Glutamatergic neuron (in vitro differentiated cells): ENCODE data around the gene BIN1. TPM values are rescaled to one million over a fixed set of nuclear protein-coding genes. Genes with fewer than 3 reads are reported as not detected.

ENCODE experiments used
- DNase-seq: peaks from one replicate; pipeline ENCODE4 v3.0.0; 2022
- H3K27ac Mint-ChIP-seq: one replicate; pipeline ENCODE4 v1.8.0; 2020; ENCODE audit warnings: mild to moderate bottlenecking, mixed read lengths, inconsistent platforms; ENCODE audit not compliant: unreplicated experiment
- H3K27me3 Mint-ChIP-seq: one replicate; pipeline ENCODE4 v1.8.0; 2020; ENCODE audit warnings: mild to moderate bottlenecking, moderate library complexity, mixed read lengths, inconsistent platforms; ENCODE audit not compliant: unreplicated experiment
- H3K36me3 Mint-ChIP-seq: one replicate; pipeline ENCODE4 v1.8.0; 2020; ENCODE audit warnings: mild to moderate bottlenecking, mixed read lengths, inconsistent platforms; ENCODE audit not compliant: unreplicated experiment
- H3K4me1 Mint-ChIP-seq: one replicate; pipeline ENCODE4 v1.8.0; 2020; ENCODE audit warnings: mild to moderate bottlenecking, low read depth, mixed read lengths, inconsistent platforms; ENCODE audit not compliant: unreplicated experiment
- H3K4me3 Mint-ChIP-seq: one replicate; pipeline ENCODE4 v1.8.0; 2020; ENCODE audit warnings: mild to moderate bottlenecking, mixed read lengths, inconsistent platforms; ENCODE audit not compliant: unreplicated experiment
- H3K9me3 Mint-ChIP-seq: one replicate; pipeline ENCODE4 v1.8.0; 2020; ENCODE audit warnings: mild to moderate bottlenecking, moderate library complexity, mixed read lengths, inconsistent platforms; ENCODE audit not compliant: unreplicated experiment
- total RNA-seq: library from RNA; stranded (reverse); fragmentation: NEBNext Ultra II Directional; extraction: Animal tissue kit (Norgen Biotek cat#: 25700); gene quantifications from one replicate; pipeline ENCODE4 v1.2.1, GENCODE V29; 2021; ENCODE audit not compliant: unreplicated experiment
- TF ChIP-seq, protein P1 (sequence below): fragments of 200-600 bp; sonication (generic); IDR thresholded peaks from one replicate; pipeline ENCODE4 v1.5.0; 2021; ENCODE audit not compliant: partially characterized antibody, unreplicated experiment

BIN1 gene
- total RNA-seq, 1 donor from 2014 or later = 176 TPM

DNA sequence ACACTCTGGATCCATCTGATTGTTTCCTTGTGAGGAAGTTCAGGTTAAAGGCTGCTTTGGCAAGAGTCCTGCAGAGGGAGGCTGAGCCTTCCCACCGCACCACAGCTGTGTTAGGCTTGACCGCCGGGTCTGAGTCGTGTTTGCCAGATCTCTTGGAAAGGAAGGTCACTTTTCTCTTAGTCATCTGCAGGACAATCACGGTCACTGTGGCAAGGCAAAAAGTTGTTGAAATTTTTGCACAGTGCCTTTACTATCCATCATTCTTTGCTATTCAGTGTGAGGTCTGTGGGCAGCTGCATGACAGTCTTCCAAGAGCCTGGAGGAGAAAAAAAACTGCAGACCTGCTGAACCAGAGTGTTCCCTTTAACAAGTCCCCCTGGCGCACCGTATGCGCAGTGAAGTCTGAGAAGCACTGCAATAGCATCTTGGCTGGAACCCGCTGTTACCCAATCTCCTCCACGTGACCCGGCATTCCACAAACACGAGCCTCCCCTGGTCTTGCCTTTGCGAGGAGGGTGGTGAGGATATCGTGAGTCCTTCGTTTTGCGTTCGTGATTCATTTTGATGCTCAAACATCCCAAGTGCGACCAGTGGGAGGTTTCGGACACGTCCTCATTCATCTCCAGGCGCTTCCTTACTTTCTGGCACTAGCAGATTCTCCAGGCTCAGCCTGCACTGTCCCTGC, 23.0 kb downstream of the BIN1 start:
- H3K27ac Mint-ChIP-seq = peak overlapping the region; percentile 28

DNA sequence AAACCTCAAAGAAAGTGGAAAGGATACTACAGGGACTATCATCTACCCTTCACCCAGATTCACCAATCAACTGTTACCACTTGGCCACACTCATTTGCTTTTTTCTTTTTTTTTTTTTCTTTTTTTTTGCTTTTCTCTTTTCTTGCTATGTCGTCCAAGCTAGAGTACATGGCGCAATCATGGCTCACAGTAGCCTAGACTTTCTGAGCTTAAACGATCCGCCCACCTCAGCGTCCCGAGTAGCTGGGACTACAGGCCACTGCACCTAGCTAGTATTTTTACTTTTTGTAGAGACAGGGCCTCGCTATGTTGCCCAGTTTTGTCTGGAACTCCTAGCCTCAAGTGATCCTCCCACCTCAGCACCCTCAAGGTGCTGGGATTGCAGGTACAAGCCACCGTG, 24.0 kb downstream of the BIN1 start:
- TF ChIP-seq, protein P1, sequence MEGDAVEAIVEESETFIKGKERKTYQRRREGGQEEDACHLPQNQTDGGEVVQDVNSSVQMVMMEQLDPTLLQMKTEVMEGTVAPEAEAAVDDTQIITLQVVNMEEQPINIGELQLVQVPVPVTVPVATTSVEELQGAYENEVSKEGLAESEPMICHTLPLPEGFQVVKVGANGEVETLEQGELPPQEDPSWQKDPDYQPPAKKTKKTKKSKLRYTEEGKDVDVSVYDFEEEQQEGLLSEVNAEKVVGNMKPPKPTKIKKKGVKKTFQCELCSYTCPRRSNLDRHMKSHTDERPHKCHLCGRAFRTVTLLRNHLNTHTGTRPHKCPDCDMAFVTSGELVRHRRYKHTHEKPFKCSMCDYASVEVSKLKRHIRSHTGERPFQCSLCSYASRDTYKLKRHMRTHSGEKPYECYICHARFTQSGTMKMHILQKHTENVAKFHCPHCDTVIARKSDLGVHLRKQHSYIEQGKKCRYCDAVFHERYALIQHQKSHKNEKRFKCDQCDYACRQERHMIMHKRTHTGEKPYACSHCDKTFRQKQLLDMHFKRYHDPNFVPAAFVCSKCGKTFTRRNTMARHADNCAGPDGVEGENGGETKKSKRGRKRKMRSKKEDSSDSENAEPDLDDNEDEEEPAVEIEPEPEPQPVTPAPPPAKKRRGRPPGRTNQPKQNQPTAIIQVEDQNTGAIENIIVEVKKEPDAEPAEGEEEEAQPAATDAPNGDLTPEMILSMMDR = no peak
- Mint-ChIP-seq H3K36me3 (no peaks in the 10 kb centered on the region), H3K4me1 (peaks cover 31% of the 10 kb centered on the region), H3K4me3 (no peak overlapping the region), H3K27me3 (peaks cover 16% of the 10 kb centered on the region), H3K9me3 (peaks cover 18% of the 10 kb centered on the region), H3K27ac (no peak overlapping the region)
- DNase-seq = no peak

More for the DNA sequence above, 23.0 kb downstream of the BIN1 start:
- no peak for DNase-seq
- Mint-ChIP-seq H3K9me3 (peaks cover 16% of the 10 kb centered on the region), H3K4me3 (peak overlapping the region; percentile 46), H3K4me1 (peaks cover 30% of the 10 kb centered on the region), H3K36me3 (no peaks in the 10 kb centered on the region), H3K27me3 (peaks cover 14% of the 10 kb centered on the region)
- TF ChIP-seq, protein P1 = no peak

DNA sequence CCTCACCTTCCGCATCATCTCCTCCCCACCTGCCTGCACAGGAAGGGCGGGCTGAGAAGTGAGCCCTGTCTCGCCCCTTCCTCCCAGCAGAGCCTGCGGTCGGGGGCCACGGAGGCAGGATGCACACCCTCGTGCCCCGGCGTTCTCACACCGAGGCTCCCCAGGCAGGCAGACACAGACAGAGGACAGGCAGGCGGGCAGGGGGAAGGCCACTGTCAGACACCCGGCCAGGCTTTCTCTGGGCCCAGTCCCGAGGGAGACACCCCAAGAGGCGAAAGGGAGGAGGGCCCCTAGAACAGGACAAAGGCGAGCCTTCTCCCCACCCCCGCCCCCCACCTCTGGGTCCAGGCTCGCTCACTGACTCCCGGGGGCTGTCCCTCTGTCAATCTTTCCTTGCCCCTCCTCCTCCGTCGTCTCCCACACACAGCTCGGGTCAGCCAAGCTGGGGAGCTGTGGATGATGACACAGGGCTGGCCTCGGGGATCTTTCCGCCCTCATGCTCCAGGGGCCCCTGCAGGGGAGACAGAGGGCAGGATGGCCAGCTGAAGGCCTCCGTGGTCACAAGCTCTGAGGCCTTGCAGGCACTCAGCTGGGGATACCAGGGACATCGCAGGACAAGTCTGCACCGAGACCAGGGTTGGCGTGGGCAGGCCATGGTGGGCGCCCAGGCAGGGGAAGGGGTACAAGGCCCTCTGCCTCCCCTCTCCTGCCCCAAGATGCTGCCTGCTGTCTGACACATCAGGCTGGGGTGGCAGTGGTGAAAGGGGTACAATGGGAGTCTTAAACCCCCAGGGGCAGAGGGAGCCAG, 24.9 kb downstream of the BIN1 start:
- peaks cover 20% of the 10 kb centered on the region for H3K9me3 Mint-ChIP-seq
- no peak overlapping the region for H3K4me3 Mint-ChIP-seq
- no peak for DNase-seq

DNA sequence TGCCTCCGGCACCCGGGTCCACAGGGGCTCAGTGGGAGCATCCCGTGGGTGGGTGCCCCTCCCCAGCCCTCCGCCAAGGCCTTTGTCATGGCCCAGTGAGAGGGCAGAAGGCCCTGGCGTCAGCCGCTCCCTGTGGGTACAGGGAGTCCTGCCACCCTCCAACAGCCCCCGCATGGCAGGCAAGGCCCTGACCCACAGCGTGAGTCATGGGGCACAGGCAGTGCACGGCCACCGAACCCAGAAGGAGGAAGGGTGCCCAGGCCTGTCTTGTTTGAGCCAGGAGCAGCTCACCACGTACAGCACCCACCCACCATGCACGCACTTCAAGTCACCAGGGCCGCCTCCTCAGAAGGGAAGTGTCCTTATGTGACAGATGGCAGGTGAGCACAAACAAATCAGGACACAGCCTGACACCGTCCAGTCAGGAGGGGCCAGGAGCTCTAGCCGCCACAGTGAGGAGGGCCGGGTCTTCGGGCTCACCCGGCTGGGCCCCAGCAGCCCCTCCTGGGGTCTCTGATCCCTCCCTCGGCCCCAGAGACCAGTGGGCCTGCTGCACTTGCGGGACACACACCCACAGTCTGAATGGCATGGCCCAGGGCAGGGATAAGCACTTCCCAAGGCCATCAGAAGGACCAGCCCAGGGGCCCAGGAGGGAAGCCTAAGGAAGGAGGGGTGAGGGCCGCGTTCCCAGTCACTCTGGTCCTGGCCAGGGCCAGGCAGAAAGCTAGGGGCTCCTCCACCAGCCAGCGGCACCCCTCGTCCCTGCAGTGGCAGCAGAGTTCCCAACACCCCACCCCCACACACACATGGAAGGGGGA, 25.8 kb downstream of the BIN1 start:
- H3K36me3 Mint-ChIP-seq = no peaks in the 10 kb centered on the region
- DNase-seq = no peak
- H3K4me1 Mint-ChIP-seq = peaks cover 34% of the 10 kb centered on the region
- peaks cover 15% of the 10 kb centered on the region for H3K9me3 Mint-ChIP-seq
- no peak overlapping the region for H3K4me3 Mint-ChIP-seq
- H3K27me3 Mint-ChIP-seq = peaks cover 10% of the 10 kb centered on the region
- H3K27ac Mint-ChIP-seq = peak overlapping the region; percentile 28
- TF ChIP-seq, protein P1 = no peak

More for the DNA sequence above, 24.9 kb downstream of the BIN1 start:
- Mint-ChIP-seq H3K36me3 (no peaks in the 10 kb centered on the region), H3K4me1 (peaks cover 36% of the 10 kb centered on the region), H3K27me3 (peaks cover 16% of the 10 kb centered on the region), H3K27ac (peak overlapping the region; percentile 28)
- TF ChIP-seq, protein P1 = no peak
